ELF-1 (cell line): ENCODE results near the gene CSTF1.
A peak's percentile ranks its signal among the peaks of the same experiment; 100 is the strongest.
"Not testable (repeated sequence)": the region's sequence is repeated elsewhere in the genome, so short reads cannot be mapped to it uniquely, and the experiment has no call there.

Source experiments
- DNase-seq: peaks from one replicate; pipeline ENCODE4 v3.0.0-alpha.2; 2016; ENCODE audit warnings: low read depth, low spot score

CSTF1 gene

GRCh38 chr20:56406910-56407309 lies 14.5 kb downstream of the CSTF1 start:
- no peak for DNase-seq

DNA sequence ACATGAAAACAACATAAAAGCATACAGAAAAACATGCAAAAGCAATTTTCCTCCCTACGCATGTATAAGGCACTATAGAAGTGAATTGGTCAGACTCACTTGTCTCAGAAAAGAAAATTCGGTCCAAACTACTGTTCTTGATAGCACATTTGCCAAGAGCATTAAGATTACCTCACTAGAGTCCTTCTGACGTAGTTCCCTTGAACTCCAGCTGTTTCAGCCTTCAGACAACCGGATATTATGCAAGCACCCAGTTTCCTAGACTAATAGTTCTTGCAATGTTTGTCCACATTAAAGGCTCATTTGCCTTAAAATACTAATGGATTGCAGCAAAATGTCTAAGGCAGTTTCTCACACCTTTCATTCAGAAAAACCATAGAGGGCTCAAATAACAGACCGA lies 17.1 kb downstream of the CSTF1 start:
- DNase-seq, result no peak

DNA sequence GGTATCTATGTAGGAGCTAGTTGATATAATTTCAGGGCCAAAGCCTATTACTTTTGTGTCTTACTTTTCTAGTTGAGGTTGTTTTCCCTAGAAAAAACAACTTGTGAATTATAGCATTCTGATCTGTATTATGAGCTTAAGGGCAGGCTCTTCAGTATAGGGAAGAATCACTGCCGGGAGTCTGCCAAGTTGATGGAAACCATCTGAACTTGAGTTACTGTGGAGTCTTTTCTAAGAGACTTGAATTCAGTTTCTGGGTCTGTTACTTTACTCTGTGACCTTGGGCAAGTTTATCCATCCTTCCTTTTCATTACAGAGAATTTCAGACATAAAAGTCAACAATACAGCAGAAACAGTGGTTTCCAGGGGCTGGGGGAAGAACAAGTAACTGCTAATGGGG lies 17.5 kb downstream of the CSTF1 start:
- DNase-seq, result no peak

- not testable (repeated sequence) for DNase-seq
Measured at GRCh38 chr20:56411287-56411686, 18.8 kb downstream of the CSTF1 start.

DNA sequence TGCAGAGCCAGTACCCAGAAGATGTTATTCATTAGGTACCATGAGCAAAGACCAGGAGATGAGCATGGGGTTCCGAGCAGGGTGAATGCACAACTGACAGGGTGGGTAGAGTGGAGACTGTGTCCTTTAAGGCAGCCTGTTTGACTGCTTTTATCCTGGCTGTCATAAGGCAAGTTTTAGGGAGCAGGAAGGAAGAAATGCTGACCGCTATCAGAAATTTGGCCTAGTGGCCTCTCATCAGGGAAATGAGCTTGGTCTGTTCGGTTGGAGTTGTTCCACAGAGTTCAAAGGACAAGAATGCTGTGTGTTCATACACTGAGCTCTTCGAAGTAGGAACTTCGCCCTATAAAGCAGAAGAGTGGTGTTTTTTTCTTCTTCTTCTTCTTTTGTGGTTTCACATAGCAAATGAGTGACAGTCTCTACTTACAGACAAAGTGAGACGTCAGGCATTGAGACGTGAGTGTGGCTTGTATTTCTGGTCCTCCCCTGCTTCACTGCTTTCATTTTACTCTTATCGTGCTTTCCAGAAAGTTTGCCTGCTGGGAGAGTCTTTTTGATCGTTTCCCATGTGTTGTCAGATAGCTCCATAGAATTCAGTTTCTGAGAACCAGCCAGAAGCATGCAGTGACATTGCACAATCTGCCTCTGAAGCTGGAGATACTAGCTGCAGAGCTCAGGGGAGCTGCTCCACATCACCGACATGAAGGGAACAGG lies 19.5 kb downstream of the CSTF1 start, which contains the start of gene CASS4:
CASS4 (plus strand) TSS at position 502 of the 714 bp plus-strand sequence; CDS start at position 701, 199 bp downstream.
- no peak for DNase-seq

DNA sequence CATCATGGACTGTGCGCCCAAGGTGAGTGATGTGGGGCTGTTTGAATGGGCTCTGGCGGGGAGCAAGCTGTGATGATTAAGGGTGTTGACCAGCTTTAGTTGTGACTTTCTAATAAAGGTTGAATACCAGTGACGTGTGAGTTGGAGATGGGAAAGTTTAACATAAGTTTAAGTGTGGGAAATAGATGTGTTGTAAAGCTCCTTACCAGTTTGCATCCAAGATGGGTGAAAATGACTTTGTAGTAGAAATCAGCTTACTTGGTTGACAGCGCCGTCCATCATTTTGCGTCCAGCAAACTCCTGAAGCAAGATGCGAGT lies 20.0 kb downstream of the CSTF1 start:
- no peak for DNase-seq

DNA sequence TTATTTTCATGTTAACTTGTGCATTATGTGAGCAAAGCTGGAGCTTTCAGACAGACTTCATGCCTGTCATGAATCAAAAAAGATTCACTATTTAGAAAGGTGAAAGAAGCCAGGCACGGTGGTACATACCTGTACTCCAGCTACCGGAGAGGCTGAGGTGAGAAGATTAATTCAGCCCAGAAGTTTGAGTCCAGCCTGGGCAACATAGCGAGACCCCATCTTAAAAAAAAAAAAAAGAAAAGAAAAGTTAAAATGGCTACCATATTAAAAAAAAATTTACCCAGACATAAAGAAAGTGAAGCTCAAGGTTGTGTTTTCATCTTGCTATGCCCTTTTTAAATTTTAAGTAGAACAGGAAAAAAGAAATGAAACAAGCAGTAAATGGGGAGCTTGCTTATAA lies 20.5 kb downstream of the CSTF1 start:
- DNase-seq, result no peak

GRCh38 chr20:56414842-56415765 lies 22.7 kb downstream of the CSTF1 start:
- no peak for DNase-seq

DNA sequence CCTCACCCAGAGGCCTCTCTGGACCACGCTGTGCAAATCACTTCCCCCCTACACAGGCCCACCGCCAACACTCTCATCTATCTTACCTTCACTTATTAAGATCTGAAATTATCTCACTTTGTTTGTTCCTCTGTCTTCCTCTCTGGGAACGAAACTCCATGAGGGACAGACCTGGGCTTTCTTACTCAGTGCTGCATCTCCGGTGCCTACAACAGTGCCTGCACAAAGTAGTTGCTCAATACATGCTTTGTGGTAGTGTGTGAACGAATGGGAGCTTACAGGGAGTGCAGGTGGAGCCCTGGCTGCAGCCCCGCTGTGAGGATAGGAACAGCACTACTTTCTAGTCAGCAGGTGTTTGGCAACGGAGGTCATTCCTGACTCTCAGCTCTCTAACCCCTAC lies 25.0 kb downstream of the CSTF1 start:
- DNase-seq, result no peak

- DNase-seq, result no peak
Measured at GRCh38 chr20:56417911-56418310, 25.5 kb downstream of the CSTF1 start.

GRCh38 chr20:56418385-56418861 lies 26.0 kb downstream of the CSTF1 start:
- no peak for DNase-seq

DNA sequence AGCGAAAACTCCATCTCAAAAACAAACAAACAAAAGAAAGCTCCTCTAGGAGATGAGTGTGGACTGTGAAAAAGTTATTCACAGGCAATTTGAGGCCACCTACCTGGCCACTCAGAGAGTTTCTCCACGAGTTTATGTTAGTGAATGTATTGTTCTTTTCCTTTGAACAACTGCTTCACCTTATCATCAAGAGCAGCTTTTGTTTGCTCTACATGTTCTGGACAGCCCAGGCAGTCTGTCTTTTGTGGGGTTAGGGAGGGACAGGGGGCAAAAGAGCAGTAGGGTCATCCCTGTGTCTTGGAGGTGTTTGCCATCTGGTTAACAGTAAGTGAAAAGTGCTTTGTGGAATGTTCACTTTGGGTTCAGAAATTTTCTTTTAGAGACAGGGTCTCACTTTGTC lies 27.6 kb downstream of the CSTF1 start:
- no peak for DNase-seq

DNA sequence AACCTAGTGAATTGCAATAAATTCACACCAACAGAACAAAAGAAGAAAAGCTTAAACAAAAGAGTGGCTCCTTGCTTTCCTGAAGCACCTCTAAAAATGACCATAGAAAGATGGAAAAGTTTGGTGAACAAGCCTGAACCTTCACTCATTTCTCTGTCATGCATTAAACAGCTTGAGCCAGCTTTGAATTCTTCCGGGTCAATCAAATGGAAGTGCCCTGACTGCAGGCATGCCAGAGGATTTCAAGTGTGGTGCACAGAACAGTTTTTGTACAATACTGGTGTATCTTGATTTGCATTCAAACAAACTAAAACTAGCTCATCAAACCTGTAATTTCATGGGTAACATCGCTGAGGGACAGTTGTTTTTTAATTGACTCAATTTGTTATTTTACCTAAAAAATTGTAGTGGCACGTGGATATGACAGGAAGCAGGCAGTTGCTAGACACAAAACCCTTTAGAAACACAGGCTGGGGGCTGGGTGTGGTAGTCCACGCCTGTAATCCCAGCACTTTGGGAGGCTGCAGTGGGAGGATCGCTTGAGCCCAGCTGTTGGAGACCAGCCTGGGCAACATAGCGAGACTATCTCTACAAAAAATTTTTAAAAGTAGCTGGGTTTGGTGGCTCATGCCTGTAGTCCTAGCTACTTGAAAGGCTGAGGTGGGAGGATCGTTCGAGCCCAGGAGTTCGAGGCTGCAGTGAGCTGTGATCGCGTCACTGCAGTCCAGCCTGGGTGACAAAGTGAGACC lies 28.7 kb downstream of the CSTF1 start:
- no peak for DNase-seq

- DNase-seq, result no peak
Measured at GRCh38 chr20:56422076-56422823, 29.8 kb downstream of the CSTF1 start.

- DNase-seq, result peak; percentile 46
Measured at GRCh38 chr20:56422824-56423189, 30.4 kb downstream of the CSTF1 start.

GRCh38 chr20:56423211-56423610 lies 30.8 kb downstream of the CSTF1 start:
- DNase-seq, result no peak

DNA sequence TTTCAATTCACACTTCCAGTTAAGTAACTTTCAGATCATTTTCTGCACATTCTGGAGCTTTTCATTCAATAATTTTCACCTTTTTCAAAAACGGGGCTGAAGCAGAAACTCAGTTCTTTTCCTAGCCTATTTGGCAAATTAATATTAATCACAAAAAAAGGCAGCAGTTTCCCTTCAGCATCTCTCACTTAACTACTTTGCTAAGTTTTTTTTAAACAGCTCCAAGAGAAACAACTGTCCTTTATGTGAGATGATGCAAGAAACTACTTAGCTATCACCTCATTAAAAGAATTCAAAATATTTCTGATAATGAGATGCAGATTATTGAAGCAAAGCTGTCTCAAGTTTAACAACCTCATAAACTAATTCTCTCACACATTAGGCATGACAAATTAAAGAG lies 31.4 kb downstream of the CSTF1 start:
- no peak for DNase-seq

GRCh38 chr20:56424931-56425330 lies 32.5 kb downstream of the CSTF1 start:
- no peak for DNase-seq

DNA sequence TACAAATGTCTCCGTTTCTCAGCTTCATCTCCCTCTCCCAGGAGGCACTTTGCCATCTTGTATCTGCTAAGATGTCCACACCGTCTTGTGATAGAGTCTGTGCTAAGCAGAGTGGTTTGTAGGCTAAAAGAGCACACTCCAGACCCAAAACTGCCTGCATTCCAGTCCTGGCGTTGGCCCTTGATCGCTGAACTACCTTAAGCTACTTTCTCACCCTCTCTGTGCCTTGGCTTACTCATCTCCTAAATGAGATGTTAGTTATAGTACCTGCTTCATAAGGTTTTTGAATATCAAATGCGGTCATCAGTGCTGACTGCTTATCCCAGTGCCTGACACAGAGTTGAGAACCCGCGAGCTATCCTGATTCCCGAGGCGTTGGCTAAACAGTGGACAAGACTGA lies 33.6 kb downstream of the CSTF1 start:
- DNase-seq, result no peak

DNA sequence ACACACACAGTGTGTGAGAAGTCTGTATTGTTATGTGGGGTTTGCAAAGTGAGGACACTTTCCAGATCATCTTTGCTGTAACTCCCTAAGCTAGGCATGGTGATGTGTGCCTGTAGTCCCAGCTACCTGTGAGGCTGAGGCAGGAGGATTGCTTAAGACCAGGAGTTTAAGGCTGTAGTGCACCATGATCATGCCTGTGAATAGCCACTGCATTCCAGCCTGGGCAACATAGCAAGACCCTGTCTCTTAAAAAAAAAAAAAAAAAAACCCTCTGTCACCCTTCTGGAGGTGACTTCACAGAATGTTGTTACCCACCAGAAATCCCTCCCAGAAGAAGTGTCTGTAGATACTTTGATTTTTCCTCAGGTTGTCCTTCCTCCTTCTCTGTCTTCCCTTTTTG lies 34.5 kb downstream of the CSTF1 start:
- DNase-seq, result no peak

DNA sequence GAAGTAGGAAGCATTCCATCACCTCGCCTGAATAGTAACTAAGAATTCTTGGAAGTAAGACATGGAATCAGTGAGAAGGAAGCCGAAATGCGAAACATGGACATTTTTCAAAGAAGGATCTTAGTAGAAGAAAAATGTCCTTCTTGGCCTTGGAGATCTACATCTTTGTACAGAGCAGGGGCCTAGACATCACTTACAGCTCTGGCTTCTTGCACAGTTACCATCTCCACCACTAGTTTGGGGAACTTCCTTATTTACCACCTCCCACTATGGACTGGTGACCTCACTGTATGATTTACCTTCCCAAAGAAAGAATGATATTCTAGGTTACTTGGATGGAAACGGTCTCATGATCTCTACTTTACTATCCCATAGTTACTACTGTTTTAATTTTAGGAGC lies 35.4 kb downstream of the CSTF1 start:
- no peak for DNase-seq

GRCh38 chr20:56428410-56428809 lies 36.0 kb downstream of the CSTF1 start:
- no peak for DNase-seq
